GM18498 (cell line): ENCODE results near the gene MAGI1.

ENCODE experiments used
- ATAC-seq: cut with Tn5 transposase; IDR thresholded peaks from one replicate; pipeline ENCODE4 v1.9.1; 2021; ENCODE audit warnings: mild to moderate bottlenecking, moderate library complexity; ENCODE audit not compliant: unreplicated experiment

MAGI1 gene

DNA sequence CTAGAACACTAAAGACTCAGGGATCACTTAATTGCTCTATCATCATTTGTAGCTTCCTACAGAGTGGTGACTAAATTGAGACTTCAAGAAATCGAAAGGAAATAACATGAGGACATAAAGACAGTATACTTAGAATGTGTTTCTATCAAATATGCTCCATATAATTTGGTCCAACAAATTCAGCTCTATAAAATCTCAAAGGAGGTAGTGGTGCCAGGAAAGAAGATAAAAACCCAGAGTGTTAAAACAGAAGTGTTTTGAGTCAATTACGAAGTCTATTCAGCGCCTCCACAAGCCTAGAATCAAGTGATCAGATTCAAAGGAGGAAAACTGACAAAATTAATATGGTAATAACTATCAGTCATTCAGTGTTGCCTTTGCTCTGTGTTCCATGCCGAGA is 22.9 kb downstream of the MAGI1 start:
- no peak for ATAC-seq

DNA sequence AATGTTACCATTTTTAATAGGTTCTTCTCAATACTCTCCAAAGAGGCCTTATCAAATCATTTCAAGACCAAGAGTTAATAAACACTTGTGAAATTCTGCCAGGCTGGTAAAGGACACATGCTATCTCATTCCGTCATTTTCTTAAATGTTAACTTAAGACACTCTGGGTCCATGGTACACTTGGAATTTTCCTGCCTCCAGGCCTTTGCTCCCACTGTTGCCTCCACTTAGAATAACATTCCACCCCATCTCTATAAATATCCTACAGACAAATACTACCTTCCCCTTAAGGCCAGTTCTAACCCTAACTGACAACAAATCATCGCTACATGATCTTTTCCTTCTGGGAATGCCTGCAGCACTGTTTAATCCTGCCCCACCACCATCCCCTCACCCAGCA is 24.1 kb downstream of the MAGI1 start:
- ATAC-seq: no peak

DNA sequence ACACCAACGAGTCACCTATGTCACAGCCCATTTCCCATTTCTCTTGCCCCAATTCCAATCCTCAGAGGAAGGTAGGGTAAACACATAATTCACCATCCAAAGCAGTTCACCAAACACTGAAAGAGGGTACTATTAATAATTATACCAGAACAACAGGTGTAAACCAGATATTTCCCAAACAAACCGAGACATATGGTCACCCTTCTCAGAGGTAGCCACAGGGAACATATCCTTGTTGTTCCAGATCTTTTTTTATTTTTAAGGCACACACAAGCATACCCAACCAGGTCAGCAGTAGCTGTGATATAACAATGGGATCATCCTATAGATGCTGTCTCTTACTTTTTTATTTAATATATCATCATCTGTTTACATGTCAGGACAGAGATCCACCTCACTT is 24.7 kb downstream of the MAGI1 start:
- ATAC-seq: no peak

DNA sequence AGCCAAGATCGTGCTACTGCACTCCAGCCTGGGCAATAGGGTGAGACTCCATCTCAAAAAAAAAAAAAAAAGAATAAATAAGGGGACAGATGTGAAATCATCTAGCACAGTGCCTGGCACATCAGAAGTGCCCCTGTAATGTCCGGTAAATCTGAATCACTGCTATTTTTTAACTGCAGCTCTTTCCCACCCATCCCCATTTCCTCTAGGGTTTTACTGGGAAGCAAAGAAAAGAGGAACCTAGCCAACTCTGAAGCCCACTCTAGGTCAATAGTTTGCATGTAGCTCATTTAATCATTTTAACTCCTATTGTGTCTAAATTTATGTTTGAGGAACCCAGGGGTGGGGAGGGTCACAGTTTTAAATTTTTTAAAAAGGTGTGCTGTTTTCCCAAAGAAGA is 26.0 kb downstream of the MAGI1 start:
- ATAC-seq: no peak

DNA sequence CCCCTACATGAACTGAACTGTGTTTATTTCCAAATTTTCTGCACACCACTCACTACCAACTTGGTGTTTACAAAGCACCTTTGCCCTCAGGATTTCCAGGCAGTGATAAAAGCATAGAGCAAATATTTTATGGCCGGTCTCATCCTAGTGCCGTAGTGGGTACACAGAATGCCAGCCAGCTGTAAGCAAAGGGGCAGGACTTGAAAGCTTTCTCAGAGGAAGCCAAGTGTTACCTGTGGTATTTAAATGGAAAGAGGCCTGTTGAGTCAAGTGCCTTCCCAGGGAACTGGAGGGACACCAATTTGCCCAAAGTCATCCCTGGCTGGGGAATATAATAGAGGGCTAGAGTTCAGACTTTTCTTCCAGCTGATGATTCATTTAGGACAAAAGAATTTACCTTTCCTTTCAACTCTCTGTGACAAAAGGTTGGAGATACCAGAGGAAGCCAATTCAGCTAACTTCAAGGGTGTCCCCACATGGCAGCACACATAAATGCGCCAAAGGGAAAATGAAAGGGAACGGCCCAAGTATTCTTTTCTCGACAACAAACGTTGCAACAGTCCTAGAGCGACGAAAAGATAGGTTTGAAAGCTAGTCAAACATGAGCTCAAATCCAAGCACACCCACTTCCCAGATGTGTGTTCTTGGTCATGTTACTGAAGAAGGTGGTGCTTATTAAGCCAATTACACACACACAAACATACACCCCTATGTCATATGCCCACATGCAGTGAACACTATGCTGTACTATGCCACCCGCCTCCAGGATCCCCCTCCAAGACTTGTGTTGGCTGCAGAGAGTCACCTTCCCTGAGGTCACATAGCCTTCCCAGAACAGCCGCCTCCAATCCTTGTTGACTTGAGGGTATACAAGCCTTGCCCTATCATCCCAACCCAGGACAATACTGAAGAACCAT is 27.7 kb downstream of the MAGI1 start:
- ATAC-seq: no peak

DNA sequence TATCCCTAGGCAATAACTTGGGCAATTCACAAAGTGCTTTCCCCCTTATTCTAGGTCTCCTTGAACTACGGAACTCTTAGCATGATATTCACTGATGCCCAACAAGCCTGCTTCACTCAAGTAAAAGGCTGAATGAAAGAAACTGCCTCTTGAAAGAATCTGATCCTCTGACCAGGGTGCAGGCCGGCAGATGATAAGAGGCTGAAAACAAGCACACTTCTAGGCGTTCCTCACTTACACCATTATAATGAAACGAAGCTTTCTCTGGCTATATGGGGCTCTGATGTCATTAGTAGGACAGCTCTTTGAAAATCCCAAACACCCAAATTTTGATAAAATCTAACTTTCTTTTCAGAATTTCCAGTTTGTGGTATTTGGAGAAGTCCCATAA is 28.4 kb downstream of the MAGI1 start:
- no peak for ATAC-seq

DNA sequence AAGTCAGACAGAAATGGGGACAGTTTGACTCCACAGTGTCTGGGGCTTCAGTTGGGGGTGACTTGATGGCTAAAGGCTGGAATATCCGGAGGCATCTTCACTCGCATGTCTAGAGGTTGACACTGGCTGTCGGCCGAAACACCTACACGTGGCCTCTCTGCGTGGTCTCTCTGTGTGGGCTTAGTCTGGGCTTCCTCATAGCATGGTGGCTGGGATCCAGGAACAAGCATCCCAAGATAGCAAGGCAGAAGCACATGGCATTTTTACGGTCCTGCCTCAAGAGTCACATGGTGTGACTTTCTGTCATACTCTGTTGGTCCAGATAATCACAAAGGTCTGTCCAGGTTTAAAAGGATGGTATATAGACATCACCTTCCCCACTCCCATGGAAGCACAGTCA is 34.5 kb downstream of the MAGI1 start:
- no peak for ATAC-seq

DNA sequence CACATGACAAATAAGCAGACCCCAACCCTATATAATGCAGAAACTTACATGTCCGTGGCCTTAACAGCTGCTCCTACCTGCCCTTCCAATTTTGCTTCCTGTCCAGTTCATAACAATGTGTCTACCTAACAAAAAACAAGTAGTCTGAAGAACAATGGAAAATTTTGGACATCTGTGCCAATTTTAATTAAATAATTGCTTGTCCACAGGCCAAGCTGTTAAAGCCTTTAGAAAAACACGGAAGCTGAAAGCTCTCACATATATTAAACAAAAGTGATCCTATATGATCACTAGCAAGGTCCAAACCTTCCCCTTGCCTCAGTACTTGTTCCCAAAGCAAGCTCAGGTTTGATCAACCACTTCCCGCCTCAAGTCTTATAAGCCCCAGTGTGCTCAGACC is 37.1 kb downstream of the MAGI1 start:
- no peak for ATAC-seq

DNA sequence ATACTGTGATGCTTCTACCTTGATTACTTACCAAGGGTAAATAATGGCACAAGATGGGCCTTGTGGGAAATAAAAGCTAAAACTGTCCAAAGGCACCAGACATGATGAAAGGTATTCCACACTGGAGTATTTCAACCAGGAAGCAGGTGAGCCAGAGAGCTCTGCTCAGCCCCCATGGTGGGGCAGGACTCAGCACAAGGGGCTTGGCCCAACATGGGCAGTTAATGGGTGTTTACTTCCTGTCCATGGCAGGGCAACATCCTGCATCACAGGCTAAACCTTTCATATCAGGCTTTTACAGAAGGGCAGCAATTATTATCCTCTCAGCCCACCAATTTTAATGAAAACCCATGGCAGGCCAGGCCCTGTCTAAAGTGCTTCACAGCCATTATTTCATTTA is 38.2 kb downstream of the MAGI1 start:
- no peak for ATAC-seq

DNA sequence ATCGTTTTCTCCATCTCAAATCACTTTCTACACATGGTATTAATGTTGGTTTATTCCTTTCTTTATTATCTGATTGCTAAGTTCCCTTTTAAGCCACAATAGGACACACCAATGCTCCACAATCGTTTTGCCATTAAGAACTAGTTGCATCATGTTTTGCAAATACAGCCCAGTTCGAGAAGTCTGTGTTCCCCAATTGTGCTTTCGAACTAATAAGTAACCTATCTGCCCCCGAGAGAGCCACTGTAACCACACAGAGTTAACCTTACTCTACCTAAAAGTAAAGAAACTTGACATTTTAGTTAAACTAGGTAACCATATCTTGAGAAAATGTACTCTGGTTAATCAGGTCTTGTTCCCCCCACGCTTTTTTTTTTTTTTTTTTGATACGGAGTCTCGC is 39.1 kb downstream of the MAGI1 start:
- ATAC-seq: no peak

DNA sequence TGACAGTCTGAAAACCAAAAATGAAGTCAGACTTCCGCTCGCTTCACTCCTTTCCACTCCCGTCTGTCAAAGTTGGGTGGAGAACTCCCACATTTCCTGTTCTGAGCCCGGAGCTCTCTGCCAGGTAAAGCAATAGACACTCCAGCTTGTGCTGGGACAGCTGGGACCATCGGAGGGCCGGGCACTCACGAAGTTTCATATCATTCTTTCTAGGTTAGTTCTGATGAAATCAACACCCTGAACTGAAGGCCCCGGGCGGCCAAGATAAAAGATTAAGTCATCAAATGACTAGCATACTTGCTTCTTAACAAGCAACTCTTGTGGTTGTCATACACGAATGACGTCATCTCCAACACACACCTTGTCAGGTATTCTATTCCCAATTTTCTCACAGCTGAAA is 42.1 kb downstream of the MAGI1 start:
- ATAC-seq: no peak

DNA sequence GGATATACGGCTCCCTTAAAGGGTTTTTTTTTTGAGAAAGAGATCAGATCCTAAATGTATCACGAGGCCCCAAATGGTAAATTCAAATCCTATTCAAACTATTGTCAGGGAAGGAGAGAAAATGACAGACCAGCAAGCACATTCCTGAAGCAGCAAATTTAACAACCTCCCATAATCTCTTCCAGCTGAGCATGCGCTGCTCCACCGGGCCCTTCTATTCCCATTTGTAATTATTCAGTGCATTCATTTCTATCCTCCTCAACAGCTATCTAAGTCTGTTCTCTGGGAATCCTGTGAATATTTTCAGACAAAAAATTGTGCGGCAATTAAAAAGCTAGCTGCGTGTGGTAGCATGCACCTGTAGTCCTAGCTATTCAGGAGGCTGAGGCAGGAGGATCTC is 43.2 kb downstream of the MAGI1 start:
- no peak for ATAC-seq

DNA sequence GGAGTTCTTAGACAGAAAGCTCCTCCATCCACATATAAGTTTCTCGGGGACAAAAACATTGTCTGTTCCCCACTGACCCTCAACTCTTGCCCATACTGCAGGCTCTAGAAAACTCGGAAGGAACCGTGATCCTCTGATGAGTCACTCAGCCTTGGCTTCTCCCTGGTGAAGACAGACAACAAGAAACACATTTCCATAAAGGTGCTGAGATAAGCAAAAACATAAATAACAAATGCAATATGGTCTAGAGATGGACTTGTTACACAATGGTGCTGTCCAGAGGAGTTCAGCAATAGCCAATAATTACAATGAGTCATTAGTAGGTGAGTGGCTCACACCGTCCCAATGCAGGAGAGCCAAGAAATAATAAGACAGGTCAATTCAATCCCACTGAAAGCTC is 43.7 kb downstream of the MAGI1 start:
- ATAC-seq: no peak

DNA sequence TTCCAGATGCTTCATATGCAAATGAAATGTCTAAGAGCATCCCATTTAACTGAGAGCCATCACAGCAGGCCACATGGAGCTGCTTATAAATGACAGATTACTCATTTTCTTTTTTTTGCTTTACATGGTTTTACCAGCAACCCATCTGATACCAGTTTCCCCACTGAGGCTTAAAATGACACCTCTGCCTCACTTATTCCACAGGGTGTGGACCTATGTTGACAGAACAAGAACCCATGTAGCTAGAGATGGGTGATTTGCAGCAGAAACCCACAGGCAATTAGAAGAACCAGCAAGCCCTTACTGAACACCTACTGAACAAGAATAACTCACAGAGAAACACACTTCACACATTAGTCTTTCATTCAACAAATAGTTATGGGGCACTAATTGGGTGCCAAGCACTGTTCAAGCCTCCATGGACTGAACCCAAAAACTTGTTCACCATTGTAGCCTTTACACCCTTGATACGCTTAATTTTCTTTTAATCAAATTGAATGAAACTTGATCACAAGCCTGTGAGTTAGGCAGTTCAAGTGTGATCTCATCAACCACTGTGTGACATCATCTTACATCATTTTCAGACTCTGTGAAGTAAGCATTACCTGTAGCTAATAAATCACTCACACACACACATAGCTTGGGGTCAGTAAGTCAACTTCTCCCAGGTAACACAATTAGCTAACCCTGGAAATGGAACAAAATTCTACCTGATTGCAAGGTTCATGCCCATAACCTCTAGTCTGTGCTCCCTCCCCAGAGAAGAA is 45.4 kb downstream of the MAGI1 start:
- no peak for ATAC-seq

DNA sequence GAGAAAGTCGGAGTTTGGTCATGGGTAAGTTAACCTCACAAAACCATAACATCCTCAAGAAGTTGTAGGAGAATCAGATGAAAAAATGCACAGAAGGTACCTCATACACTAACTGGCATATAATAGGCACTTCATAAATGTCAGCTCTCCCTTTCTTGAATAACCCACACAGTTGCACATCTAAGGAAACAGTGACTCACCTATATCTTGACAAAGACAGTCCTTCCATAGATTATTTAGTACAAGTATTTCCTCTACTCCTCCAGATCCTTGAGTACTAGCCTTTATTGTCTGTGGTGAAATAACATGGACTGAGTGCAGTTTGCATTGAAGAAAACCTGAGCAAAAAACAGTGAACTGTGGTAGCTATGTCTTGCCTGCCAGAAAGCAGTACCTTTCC is 46.6 kb downstream of the MAGI1 start:
- no peak for ATAC-seq

DNA sequence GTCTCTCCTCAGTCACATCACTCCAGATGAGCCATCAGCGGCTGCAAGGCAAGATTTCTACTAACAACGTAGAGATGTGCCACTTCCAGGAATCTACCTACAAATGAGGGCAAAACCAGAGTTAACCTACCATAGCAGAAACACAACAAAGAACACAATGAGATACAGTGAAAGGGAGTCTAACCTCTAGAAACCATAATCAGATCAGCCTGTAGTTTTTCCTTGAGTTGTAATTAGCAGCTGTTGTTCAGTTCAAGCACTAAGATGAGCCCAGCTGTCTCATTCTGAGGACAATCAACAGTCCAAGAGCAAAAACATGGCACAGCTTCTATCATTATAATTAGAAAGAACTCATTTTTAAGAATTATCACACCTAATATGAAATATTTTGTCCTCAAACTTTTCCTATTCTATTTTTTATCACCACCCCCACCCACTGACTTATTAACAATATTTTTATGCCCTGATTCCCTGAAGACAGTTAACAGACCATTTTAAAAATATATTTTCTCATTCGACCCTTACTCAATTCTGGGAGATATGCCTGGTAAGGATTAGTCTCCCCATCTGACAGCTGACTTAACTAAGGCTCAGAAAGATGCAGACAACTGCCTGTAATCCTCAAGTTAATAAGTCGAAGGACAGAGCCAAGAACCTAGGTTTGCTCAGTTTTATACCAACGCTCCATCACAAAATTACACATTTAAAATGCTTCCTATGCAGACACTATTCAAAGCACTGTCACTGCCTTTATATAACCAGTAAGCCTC is 50.1 kb downstream of the MAGI1 start:
- ATAC-seq: no peak

DNA sequence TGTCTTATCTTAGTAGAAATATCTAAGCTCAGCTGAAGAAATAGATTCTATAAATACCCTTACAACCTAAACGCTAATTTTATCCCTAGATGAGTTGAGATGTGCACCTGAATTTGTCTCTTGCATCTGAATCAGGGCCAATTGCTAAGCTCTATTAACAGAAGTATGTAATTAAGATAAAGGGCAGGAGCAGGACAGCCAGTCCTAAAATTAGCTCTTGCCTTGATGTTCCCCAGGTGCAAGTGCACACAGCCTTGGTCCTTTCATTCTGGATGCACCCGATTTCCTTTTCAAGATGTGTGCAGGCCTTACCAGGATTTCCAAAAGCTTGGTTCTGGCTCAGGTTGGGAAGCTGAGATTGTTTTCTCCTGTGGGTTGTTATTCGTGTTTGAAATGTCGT is 52.4 kb downstream of the MAGI1 start:
- ATAC-seq: no peak

DNA sequence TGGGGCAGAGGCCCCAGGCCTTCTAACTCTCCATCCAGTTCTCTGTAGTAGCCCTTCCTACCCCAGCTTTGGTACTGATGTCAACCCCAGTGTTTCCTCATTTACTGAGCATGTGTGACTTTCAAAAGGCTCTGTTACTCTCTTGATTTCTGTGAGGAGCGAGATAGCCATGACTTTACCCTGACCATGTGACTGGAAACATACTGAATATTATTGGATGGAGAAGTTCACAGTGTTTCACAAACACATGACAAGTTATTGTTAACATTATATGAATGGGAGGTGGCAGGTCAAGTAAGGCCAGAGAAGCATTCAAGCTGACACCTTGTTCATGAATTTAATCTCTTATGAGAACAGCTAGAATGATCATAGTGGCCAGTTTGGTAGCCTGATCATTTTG is 53.7 kb downstream of the MAGI1 start:
- no peak for ATAC-seq

DNA sequence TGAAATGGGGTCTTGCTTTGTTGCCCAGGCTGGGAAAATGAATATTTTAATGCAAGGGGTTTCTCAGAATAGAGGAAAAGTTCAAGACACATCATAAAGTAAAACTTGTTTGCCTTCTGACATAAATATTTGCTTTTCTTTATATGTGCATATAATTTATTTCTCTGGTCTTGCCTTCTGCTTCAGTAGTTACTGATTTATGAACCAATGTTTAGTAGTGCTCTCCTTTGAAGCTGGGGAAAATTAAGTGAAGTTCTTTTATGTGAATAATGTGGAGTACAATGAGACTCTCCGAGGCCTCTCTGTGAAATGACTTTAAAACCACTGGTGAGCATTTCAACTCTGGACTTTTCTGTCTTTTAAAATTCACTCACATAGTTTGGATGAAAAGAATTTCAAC is 55.6 kb downstream of the MAGI1 start:
- no peak for ATAC-seq

DNA sequence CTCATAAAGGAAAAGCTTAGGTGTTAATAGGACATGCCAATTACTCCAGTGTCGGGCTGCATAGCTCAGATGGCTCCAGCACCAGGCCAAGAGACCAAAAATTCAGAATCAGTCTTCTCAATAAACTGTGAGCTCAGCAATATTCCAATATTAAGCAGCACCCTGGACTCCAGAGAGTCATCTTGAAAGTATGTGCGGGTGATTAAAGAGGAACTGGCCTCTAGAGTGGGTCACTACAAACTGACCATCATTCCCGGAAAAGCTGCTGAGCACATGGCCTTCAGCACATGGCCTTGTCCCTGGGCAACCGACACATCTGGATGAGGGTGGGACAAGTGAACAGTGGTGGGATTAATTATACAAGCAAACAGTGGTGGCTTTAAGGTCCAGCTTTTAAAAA is 59.0 kb downstream of the MAGI1 start:
- no peak for ATAC-seq

DNA sequence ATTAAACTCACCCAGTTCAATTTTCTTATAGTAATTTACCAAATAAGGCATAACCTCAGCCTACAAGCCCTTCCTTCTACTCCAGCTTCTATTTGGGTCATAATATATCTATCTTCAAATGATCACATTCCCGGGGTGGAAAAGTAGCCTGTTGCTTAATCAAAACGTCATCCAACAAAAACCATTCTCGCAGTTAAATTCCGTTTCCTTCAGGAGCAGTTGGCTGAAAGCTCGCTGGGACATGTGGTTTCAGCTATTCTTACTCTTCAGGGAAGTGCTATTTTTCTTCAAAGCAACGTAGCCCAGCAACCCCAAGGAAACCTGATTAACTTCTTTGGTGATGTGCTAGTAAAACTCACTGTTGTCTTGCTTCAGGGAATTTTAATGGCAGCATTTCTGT is 59.6 kb downstream of the MAGI1 start:
- no peak for ATAC-seq

DNA sequence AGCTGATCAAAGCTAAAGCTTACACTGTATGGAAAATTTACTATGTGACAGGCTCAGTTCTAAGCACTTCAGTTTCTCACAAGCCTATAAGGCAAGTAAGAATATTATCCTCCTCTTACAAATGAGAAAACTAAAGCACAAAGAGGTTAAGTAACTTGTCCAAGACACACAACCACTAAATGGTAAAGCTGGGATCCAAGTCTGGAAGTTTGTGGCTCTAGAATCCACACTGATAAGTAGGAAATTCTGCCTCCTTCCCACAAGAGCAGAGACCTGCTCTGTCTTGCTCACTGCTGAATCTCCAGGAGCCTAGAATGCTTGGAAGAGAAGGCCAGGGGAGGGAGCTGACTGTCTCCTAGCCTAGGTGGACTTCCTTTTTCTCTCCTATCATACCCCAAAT is 60.6 kb downstream of the MAGI1 start:
- ATAC-seq: no peak
